Upper lobe of left lung (tissue), 4 donors: ENCODE data around the gene ZNF107.
"Not testable (repeated sequence)": the region's sequence is repeated elsewhere in the genome, so short reads cannot be mapped to it uniquely, and the experiment has no call there.

Experiments
- EP300 ChIP-seq, 4 donors: sonication (generic); formaldehyde crosslinking; IDR thresholded peaks; one replicate each; pipeline ENCODE4 v1.5.1; 2017; ENCODE audit warnings: antibody characterized with exemption in 4 of 4, control low read depth in 2 of 4
- POLR2A ChIP-seq, 4 donors: fragments of 450-650 bp; IDR thresholded peaks; one replicate each; pipeline ENCODE4 v1.5.1; 2016 to 2017; ENCODE audit warnings: antibody characterized with exemption in 4 of 4, mild to moderate bottlenecking in 2 of 4
- POLR2AphosphoS5 ChIP-seq, 2 donors: sonication (generic); formaldehyde crosslinking; IDR thresholded peaks; one replicate each; pipeline ENCODE4 v1.5.1; 2017; ENCODE audit warnings: antibody characterized with exemption in 2 of 2
- TF ChIP-seq, protein P1 (sequence below), 6 experiments: fragments of 450-650 bp in 4 of 6; fragments of 200-600 bp in 2 of 6; sonication (generic) in 2 of 6; IDR thresholded peaks; one replicate each; pipeline ENCODE4 v1.5.1; 2016 to 2019; ENCODE audit warnings: antibody characterized with exemption in 6 of 6

DNA sequence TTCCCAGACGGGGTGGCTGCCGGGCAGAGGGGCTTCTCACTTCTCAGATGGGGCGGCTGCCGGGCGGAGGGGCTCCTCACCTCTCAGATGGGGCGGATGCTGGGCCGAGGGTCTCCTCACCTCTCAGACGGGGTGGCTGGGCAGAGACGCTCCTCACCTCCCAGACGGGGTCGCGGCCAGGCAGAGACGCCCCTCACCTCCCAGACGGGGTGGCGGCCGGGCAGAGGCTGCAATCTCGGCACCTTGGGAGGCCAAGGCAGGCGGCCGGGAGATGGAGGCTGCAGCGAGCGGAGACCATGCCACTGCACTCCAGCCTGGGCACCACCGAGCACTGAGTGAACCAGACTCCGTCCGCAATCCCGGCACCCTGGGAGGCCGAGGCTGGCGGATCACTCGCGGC, 73.0 kb downstream of the ZNF107 start:
- TF ChIP-seq, protein P1, sequence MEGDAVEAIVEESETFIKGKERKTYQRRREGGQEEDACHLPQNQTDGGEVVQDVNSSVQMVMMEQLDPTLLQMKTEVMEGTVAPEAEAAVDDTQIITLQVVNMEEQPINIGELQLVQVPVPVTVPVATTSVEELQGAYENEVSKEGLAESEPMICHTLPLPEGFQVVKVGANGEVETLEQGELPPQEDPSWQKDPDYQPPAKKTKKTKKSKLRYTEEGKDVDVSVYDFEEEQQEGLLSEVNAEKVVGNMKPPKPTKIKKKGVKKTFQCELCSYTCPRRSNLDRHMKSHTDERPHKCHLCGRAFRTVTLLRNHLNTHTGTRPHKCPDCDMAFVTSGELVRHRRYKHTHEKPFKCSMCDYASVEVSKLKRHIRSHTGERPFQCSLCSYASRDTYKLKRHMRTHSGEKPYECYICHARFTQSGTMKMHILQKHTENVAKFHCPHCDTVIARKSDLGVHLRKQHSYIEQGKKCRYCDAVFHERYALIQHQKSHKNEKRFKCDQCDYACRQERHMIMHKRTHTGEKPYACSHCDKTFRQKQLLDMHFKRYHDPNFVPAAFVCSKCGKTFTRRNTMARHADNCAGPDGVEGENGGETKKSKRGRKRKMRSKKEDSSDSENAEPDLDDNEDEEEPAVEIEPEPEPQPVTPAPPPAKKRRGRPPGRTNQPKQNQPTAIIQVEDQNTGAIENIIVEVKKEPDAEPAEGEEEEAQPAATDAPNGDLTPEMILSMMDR (IDR thresholded peaks at IDR 0.05) = not testable (repeated sequence)
- not testable (repeated sequence) for TF ChIP-seq POLR2AphosphoS5, EP300, POLR2A (IDR thresholded peaks at IDR 0.05)
